Measurements from ENCODE around the gene SCNN1G.

The SCNN1G gene

DNA sequence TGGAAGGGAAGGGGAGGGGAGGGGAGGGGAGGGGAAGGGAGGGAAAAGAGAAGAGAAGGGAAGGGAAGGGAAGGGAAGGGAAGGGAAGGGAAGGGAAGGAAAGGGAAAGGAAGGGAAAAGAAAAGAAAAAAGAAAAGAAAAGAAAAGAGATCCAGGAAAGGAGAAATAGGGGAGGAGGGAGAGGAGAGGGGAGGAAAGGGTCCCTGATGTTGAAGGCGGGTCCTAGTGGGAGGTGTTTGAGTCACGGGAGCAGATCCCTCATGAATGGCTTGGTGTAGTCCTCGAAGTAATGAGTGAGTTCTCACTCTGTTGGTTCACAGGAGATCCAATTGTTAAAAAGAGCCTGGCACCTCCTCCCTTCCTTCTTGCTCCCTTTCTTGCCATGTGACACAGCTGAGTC lies 26.4 kb upstream of the SCNN1G start:
- Histone ChIP-seq H3K27me3 (ENCODE audit: insufficient read depth, low read depth, severe bottlenecking) (no peaks in the 10 kb centered on the region), H3K4me3 (ENCODE audit: low read depth, low read length) (no peak overlapping the region)

DNA sequence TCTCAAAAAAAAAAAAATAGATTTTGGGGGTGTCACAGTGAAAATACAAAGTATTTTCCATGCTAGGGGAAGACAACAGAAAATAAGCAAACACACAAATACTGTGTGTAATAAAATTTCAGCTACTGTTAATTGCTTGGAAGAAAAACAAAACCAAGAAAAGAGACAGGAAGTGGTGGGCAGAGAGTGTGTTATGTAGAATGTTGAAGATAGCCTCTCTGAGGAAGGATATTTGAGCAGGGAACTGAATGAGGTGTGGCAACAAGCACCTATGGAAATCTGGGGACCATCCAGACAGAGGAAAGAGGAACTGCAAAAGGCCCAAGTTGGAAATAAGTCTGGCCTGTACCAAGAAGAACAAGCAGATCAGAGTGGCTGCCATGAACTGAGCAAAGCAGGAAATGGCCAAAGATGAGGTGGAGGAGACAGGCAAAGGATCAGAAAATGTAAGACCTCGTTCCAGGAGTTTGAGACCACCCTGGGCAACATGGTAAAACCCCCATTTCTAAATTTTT lies 25.5 kb upstream of the SCNN1G start:
- Histone ChIP-seq H3K27ac (no peak overlapping the region), H3K9me3 (ENCODE audit: severe bottlenecking) (no peaks in the 10 kb centered on the region), H3K27me3 (ENCODE audit: insufficient read depth, low read depth, severe bottlenecking) (no peaks in the 10 kb centered on the region), H3K4me3 (ENCODE audit: low read depth, low read length) (no peak overlapping the region), H3K36me3 (no peaks in the 10 kb centered on the region)
- TF ChIP-seq, protein P1, sequence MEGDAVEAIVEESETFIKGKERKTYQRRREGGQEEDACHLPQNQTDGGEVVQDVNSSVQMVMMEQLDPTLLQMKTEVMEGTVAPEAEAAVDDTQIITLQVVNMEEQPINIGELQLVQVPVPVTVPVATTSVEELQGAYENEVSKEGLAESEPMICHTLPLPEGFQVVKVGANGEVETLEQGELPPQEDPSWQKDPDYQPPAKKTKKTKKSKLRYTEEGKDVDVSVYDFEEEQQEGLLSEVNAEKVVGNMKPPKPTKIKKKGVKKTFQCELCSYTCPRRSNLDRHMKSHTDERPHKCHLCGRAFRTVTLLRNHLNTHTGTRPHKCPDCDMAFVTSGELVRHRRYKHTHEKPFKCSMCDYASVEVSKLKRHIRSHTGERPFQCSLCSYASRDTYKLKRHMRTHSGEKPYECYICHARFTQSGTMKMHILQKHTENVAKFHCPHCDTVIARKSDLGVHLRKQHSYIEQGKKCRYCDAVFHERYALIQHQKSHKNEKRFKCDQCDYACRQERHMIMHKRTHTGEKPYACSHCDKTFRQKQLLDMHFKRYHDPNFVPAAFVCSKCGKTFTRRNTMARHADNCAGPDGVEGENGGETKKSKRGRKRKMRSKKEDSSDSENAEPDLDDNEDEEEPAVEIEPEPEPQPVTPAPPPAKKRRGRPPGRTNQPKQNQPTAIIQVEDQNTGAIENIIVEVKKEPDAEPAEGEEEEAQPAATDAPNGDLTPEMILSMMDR (IDR thresholded peaks at IDR 0.05; ENCODE audit: low read depth, low read length) = no peak
- DNase-seq = no peak

More for the DNA sequence above, 26.4 kb upstream of the SCNN1G start:
- Histone ChIP-seq H3K27ac (no peak overlapping the region), H3K9me3 (ENCODE audit: severe bottlenecking) (no peaks in the 10 kb centered on the region), H3K36me3 (no peaks in the 10 kb centered on the region)
- TF ChIP-seq, protein P1 (IDR thresholded peaks at IDR 0.05; ENCODE audit: low read depth, low read length) = no peak
- DNase-seq = no peak

DNA sequence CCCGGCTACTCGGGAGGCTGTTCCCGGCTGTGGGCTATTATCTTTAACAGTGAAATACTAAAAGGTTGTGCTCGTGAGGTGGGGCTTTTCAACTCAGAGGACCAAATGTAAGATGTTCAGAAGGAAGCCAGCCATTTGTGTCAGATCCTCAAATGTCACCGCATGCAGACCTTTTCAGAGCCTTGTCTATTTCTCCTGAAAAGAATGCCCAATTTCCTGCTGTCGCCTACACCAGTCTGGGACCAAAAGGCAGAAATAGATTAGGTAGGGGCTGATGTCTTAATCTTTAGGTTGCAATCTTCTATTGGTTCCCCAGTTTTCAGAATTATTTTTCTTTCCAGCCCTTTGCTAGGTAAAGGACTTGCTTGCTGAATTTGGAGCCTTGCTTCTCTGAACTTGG lies 24.4 kb upstream of the SCNN1G start:
- no peaks in the 10 kb centered on the region for H3K36me3 ChIP-seq

DNA sequence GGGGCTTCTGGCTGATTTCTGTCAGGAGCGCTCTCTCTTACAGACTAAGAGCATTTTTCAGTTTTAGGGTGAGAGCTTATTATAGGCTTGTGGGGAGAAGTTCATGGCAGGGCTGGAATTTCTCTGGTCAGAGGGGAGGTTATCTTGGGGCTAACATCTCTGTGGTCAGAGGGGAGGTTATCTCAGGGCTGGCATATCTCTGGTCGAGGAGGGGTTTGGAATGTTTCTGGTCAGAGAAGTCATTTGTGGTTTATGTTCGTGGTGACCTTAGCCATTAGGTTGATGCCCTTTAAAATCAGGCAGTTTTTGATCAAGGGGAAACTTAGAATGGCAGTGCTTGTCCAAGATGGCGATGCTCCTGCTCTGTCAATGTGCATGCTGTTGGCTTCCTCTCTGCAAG lies 22.5 kb upstream of the SCNN1G start:
- no peak overlapping the region for H3K27ac ChIP-seq
- TF ChIP-seq, protein P1 (IDR thresholded peaks at IDR 0.05; ENCODE audit: low read depth, low read length) = no peak
- no peaks in the 10 kb centered on the region for H3K36me3 ChIP-seq
- no peak overlapping the region for H3K4me3 ChIP-seq (ENCODE audit: low read depth, low read length)
- DNase-seq = no peak
- no peaks in the 10 kb centered on the region for H3K27me3 ChIP-seq (ENCODE audit: insufficient read depth, low read depth, severe bottlenecking)
- no peaks in the 10 kb centered on the region for H3K9me3 ChIP-seq (ENCODE audit: severe bottlenecking)

More for the DNA sequence above, 24.4 kb upstream of the SCNN1G start:
- H3K4me3 ChIP-seq (ENCODE audit: low read depth, low read length) = no peak overlapping the region
- DNase-seq = no peak
- H3K9me3 ChIP-seq (ENCODE audit: severe bottlenecking) = no peaks in the 10 kb centered on the region
- H3K27ac ChIP-seq = no peak overlapping the region
- H3K27me3 ChIP-seq (ENCODE audit: insufficient read depth, low read depth, severe bottlenecking) = no peaks in the 10 kb centered on the region
- TF ChIP-seq, protein P1 (IDR thresholded peaks at IDR 0.05; ENCODE audit: low read depth, low read length) = no peak

DNA sequence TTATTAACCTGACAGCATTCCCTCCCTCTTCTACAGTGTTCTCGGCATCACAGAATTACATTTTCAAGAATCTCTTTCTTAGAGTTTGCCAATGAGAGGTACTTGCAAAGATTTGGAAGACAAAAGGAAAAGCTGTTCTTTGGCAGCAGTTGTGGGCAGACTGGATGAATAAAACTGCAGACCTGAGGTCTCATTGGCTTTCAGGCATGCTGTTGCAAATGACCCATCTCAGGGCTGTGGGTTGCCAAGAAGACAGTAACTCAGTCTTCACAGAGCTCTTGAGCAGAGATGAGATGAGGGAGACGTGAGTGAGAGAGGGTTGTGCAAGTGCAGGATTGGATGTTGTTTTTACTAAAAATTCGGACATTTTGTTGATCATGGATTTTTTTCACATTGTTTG lies 22.0 kb upstream of the SCNN1G start:
- no peak overlapping the region for H3K4me3 ChIP-seq (ENCODE audit: low read depth, low read length)
- H3K9me3 ChIP-seq (ENCODE audit: severe bottlenecking) = no peaks in the 10 kb centered on the region
- H3K27me3 ChIP-seq (ENCODE audit: insufficient read depth, low read depth, severe bottlenecking) = no peaks in the 10 kb centered on the region
- no peak overlapping the region for H3K27ac ChIP-seq
- TF ChIP-seq, protein P1 (IDR thresholded peaks at IDR 0.05; ENCODE audit: low read depth, low read length) = no peak
- H3K36me3 ChIP-seq = no peaks in the 10 kb centered on the region
- no peak for DNase-seq

DNA sequence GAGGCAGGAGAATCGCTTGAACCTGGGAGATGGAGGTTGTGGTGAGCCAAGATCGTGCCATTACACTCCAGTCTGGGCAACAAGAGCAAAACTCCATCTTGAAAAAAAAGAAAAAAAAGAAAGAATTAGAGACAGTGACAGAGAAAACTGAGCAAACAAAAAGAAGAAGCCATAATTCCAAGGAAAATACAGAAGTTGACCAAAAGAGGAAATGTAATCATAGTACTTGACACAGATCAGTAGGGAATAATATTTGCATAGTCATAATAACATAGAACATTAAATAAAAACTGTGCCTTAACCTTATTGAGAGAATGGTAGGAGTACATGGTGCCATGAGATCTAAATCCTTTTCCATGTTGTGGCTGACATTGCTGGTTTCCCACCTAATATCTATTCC lies 18.6 kb upstream of the SCNN1G start:
- Histone ChIP-seq H3K36me3 (no peaks in the 10 kb centered on the region), H3K27me3 (ENCODE audit: insufficient read depth, low read depth, severe bottlenecking) (no peaks in the 10 kb centered on the region), H3K27ac (no peak overlapping the region), H3K4me3 (ENCODE audit: low read depth, low read length) (no peak overlapping the region), H3K9me3 (ENCODE audit: severe bottlenecking) (no peaks in the 10 kb centered on the region)
- no peak for DNase-seq
- TF ChIP-seq, protein P1 (IDR thresholded peaks at IDR 0.05; ENCODE audit: low read depth, low read length) = no peak
